VCaP (cell line): ENCODE measurements around the gene S100G.
A peak's percentile ranks its signal among the peaks of the same experiment; 100 is the strongest.

ENCODE experiments used
- H3K27ac ChIP-seq: fragments of 450-650 bp; 2 replicates; pipeline ENCODE4 v1.5.1; 2017
- TF ChIP-seq, protein P1 (sequence below): fragments of 450-650 bp; conservative IDR thresholded peaks from 2 replicates; pipeline ENCODE4 v1.5.1; 2017; ENCODE audit warnings: mild to moderate bottlenecking, moderate library complexity

The S100G gene

DNA sequence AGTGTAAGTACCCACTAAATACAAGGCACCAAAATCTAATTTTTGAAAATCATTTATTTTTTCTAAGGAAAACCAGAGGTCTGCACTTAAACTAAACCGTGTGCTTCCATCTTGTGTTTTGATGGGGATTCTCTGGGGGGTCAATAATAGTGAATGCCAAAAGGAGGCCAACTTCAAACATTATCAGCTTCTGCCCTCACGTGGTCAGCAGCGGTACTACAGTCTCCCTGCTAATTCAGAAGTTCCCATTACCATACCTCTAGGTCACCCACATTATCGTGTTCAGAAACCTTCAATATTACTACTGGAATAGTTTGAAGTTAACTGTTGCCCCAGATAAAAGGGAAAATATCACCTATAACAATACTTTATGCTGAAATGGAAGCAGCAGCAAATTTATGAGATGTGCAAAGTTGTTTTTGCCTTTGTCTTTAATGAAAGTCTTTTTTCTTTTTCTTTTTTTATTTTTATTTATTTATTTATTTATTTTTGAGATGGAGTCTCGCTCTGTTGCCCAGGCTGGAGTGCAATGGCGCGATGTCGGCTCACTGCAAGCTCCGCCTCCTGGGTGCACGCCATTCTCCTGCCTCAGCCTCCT is 45.2 kb downstream of the S100G start:
- H3K27ac ChIP-seq = no peak overlapping the region
- TF ChIP-seq, protein P1, sequence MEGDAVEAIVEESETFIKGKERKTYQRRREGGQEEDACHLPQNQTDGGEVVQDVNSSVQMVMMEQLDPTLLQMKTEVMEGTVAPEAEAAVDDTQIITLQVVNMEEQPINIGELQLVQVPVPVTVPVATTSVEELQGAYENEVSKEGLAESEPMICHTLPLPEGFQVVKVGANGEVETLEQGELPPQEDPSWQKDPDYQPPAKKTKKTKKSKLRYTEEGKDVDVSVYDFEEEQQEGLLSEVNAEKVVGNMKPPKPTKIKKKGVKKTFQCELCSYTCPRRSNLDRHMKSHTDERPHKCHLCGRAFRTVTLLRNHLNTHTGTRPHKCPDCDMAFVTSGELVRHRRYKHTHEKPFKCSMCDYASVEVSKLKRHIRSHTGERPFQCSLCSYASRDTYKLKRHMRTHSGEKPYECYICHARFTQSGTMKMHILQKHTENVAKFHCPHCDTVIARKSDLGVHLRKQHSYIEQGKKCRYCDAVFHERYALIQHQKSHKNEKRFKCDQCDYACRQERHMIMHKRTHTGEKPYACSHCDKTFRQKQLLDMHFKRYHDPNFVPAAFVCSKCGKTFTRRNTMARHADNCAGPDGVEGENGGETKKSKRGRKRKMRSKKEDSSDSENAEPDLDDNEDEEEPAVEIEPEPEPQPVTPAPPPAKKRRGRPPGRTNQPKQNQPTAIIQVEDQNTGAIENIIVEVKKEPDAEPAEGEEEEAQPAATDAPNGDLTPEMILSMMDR = peak; percentile 83

DNA sequence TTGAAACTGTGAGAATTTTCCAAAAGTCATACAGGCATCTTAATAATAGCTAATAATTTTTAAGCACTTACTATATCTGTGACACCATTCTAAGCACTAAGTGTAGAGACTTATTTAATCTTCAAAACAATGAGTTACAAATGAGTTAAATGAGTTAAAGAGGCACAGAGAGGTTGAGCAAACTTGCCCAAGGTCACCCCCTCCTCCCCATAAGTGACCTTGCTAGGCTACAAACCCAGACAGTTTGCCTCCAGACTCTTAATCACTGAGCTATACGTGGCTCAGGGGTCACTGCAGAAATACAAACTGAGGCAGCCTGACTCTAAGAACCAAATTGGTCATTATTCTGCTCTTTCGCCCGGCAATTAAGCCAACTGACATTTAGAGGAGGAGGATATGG is 47.0 kb downstream of the S100G start:
- H3K27ac ChIP-seq = peak overlapping the region; percentile 37; the same call in 1 of the 2 replicates
- TF ChIP-seq, protein P1 = no peak

DNA sequence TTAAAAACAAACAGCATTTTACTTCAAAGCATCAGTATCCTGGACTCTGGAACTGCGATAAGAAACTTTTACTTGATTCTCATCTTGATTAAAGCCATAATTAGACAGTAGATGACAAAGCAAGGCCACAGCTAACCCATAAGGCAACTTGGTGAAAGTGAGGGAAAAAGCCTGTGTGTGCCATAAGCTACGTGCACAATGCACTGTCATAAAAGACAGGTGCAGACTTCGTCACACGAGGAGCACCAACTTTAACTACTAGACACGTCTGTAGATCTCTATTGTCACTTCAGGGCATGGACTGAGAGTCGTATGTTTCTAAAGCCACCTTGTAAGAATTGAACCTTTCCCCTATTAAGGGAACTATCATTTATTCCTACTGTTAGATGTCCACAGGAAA is 49.4 kb downstream of the S100G start:
- H3K27ac ChIP-seq = no peak overlapping the region
- TF ChIP-seq, protein P1 = no peak

DNA sequence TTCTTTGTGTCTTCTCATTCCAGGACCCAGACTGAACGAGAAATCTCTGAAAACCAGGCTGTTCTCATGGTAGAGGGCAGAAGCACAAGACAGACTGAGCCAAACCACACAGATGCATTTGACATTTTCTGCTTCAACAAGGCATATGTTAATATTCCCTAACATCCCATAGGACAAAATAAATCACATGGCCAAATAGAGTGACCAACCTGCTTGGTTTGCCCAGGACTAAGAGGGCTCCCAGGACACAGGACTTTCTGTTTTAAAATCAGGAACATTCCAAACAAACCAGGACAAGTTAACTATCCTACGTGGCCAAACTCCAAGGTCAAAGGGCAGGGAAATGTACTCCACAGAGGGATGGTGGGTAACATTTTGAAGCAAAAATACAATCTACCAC is 50.8 kb downstream of the S100G start:
- TF ChIP-seq, protein P1 = no peak

DNA sequence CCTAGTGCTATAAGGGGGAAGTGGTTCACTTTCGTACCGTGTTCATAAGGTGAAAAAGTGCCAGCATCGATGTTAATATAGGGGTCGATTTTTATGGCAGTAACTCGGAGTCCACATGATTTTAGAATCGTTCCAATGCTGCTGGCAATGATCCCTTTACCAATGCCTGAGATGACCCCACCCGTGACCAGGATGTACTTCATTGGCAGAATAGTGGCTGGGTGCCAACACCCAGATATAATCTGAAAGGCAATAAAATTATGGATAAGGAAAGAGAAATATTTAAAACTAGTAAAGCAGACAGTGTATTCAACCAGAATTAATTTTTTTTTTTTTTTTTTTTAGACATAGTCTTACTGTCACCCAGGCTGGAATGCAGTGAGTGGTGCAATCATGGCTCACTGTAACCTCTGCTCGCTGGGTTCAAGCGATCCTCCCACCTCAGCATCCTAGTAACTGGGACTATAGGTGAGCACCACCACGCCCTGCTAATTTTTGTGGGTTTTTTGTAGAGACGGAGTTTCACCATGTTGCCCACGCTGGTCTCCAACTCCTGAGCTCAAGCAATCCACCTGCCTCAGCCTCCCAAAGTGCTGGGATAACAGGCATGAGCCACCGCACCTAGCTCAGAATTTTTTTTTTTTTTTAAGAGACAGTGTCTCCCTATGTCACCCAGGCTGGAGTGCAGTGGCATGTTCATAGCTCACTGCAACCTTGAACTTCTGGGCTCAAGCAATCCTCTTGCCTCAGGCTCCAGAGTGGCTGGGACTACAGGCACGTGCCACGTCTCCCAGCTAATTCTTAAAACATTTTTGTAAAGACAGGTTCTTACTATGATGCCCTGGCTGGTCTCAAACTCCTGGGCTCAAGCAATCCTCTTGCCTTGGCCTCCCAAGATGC is 53.0 kb downstream of the S100G start:
- TF ChIP-seq, protein P1 = no peak
- H3K27ac ChIP-seq = peak overlapping the region; percentile 65

More for the DNA sequence above, 50.8 kb downstream of the S100G start:
- H3K27ac ChIP-seq = no peak overlapping the region
